IMR-90 (cell line): ENCODE measurements around the gene DUSP22.

ENCODE experiments used
- CEBPB ChIP-seq: IDR thresholded peaks from 2 replicates; pipeline ENCODE4 v1.6.1; 2012; ENCODE audit warnings: low read depth, low read length, improper control_type of control experiment
- POLR2A ChIP-seq: IDR thresholded peaks from 2 replicates; pipeline ENCODE4 v1.6.1; 2012; ENCODE audit warnings: mild to moderate bottlenecking, low read depth, low read length
- TF ChIP-seq, protein P1 (sequence below): conservative IDR thresholded peaks from 2 replicates; pipeline ENCODE4 v1.5.1; 2012; ENCODE audit warnings: mild to moderate bottlenecking, low read depth, low read length, improper control_type of control experiment

DNA sequence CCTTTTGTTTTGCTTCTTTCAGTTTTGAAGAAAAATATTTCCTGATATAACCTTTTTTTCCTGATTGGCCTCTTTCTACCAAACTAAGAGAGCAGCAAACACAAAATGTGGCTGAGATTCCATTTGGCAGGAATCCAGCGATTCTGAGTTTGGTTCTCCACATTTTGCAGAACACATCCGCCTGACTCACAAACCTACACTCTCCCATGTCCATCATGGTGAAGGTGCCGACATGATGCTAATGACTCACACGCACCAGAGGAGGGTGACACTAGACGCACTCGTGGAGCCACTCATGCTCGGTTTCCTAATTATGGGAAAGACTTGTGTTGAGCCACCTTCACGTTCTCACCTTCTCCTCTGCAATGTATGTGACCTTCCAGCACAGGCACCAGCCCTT, 45.9 kb upstream of the DUSP22 start:
- TF ChIP-seq CEBPB (no peak), POLR2A (no peak)
- TF ChIP-seq, protein P1, sequence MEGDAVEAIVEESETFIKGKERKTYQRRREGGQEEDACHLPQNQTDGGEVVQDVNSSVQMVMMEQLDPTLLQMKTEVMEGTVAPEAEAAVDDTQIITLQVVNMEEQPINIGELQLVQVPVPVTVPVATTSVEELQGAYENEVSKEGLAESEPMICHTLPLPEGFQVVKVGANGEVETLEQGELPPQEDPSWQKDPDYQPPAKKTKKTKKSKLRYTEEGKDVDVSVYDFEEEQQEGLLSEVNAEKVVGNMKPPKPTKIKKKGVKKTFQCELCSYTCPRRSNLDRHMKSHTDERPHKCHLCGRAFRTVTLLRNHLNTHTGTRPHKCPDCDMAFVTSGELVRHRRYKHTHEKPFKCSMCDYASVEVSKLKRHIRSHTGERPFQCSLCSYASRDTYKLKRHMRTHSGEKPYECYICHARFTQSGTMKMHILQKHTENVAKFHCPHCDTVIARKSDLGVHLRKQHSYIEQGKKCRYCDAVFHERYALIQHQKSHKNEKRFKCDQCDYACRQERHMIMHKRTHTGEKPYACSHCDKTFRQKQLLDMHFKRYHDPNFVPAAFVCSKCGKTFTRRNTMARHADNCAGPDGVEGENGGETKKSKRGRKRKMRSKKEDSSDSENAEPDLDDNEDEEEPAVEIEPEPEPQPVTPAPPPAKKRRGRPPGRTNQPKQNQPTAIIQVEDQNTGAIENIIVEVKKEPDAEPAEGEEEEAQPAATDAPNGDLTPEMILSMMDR: no peak
